Heart left ventricle (tissue), 16 donors: ENCODE measurements around the gene AMPD2. TPM values are rescaled to one million over a fixed set of nuclear protein-coding genes. Genes with fewer than 3 reads are reported as not detected.
"Not testable (repeated sequence)": the region's sequence is repeated elsewhere in the genome, so short reads cannot be mapped to it uniquely, and the experiment has no call there.

ENCODE experiments used
- ATAC-seq, 4 donors: fragments of 200-7000 bp; cut with Tn5 transposase; one replicate each; pipeline ENCODE4 v1.9.1; 2020 to 2022; ENCODE audit warnings: moderate library complexity in 4 of 4, mild to moderate bottlenecking in 3 of 4, moderate number of reproducible peaks in 1 of 4
- DNase-seq, 5 donors: peaks; one replicate each; pipeline ENCODE4 v3.0.0-alpha.2; 2020
- H3K27ac ChIP-seq, 12 donors: fragments of 200-600 bp; sonication (generic) in 4 of 12; one replicate each; pipeline versions ENCODE4 v1.5.0 to v1.8.0; 2016 to 2022; ENCODE audit warnings: mild to moderate bottlenecking in 2 of 12
- H3K27me3 ChIP-seq, 9 donors: fragments of 200-600 bp; sonication (generic) in 2 of 9; one replicate each; pipeline versions ENCODE4 v1.5.1 to v1.8.0; 2016 to 2022; ENCODE audit warnings: mild to moderate bottlenecking in 3 of 9
- H3K36me3 ChIP-seq, 9 donors: fragments of 200-600 bp; sonication (generic) in 2 of 9; one replicate each; pipeline versions ENCODE4 v1.5.0 to v1.8.0; 2018 to 2022; ENCODE audit warnings: mild to moderate bottlenecking in 2 of 9
- H3K4me1 ChIP-seq, 12 donors: fragments of 200-600 bp; sonication (generic) in 4 of 12; one replicate each; pipeline versions ENCODE4 v1.5.0 to v1.8.0; 2016 to 2022; ENCODE audit warnings: mild to moderate bottlenecking in 3 of 12
- H3K4me3 ChIP-seq, 12 donors: fragments of 200-600 bp; sonication (generic) in 4 of 12; one replicate each; pipeline versions ENCODE4 v1.5.0 to v1.8.0; 2017 to 2022; ENCODE audit warnings: mild to moderate bottlenecking in 9 of 12, moderate library complexity in 4 of 12
- H3K9me3 ChIP-seq, 12 donors: fragments of 200-600 bp; sonication (generic) in 4 of 12; one replicate each; pipeline versions ENCODE4 v1.5.0 to v1.8.0; 2016 to 2022; ENCODE audit warnings: mild to moderate bottlenecking in 1 of 12
- CTCF ChIP-seq, 12 donors: fragments of 200-600 bp; sonication (generic) in 4 of 12; IDR thresholded peaks; one replicate each; pipeline versions ENCODE4 v1.5.0 to v1.8.0; 2018 to 2022; ENCODE audit warnings: antibody characterized with exemption in 12 of 12, mild to moderate bottlenecking in 5 of 12
- POLR2A ChIP-seq, 2 donors: fragments of 450-650 bp; IDR thresholded peaks; one replicate each; pipeline ENCODE4 v1.6.1; 2017; ENCODE audit warnings: antibody characterized with exemption in 2 of 2, mild to moderate bottlenecking in 2 of 2, moderate library complexity in 2 of 2
- WGBS, 4 donors: extraction: QIAGEN DNeasy Blood & Tissue Kit in 2 of 4; methylation state at CpG; one replicate each; pipeline versions ENCODE4 v1.1.5 to v1.1.7; 2013 to 2018; 5-methylcytosine and 5-hydroxymethylcytosine counted together
- intact Hi-C, 10 donors: fragments of 100-400 bp; cut with DNase I; formaldehyde crosslinking; loops; one replicate each; pipeline versions ENCODE4 v1.11.1 to v1.14.2; 2022
- polyA plus RNA-seq, 2 donors: library from polyadenylated mRNA; stranded (reverse); fragments of 200-250 nt; gene quantifications; one replicate each; pipeline ENCODE4 v1.2.3, GENCODE V29; 2013
- total RNA-seq, 9 donors: library from RNA; depleted of rRNA in 2 of 9; stranded (reverse); fragments of >200 nt in 2 of 9; fragmentation: NEBNext Ultra II Directional in 3 of 9; extraction: Animal tissue kit (Norgen Biotek cat#: 25700) in 3 of 9; gene quantifications; one replicate each; pipeline versions ENCODE4 v1.1.0 to v1.2.4, GENCODE V29; 2016 to 2023
- donor health status: ischemic (EF 13 %, LVEDD 7.1; RV severe dilation, severe dysfunction).
- donor health status: healthy with polysubstance abuse.
- donor health status: DM: no; HTN: yes; CAD: no.
- donor health status: DM: no; HTN: no; CAD: no.
- donor health status: ischemic (EF 25% LVEDD 6.9; RV normal size, moderate dysfunction).
- donor health status: ischemic (EF 25% LVEDD 5.7; RV mildly dilated, moderate dysfunction).
- donor health status: healthy.
- donor health status: DM: yes; HTN: yes; CAD: no.
- donor health status: ischemic (EF 35%, LVEDD 5.7; RV mildly dilated, moderate dysfunction).
- donor health status: nonischemic (EF 11% LVEDD 7.7; RV severe dilation, severe dysfunction).
- donor health status: DM: yes; HTN: yes; CAD: no.
- donor health status: PGD.
- donor health status: ischemic (EF 29% LVEDD 5.4; RV normal size, mild dysfunction).
- donor health status: nonischemic (EF 23%, LVEDD 6.1; RV moderate dilation, normal function).

The AMPD2 gene
- total and polyA plus RNA-seq, 11 donors = 7.4 to 29.9 (median 10.0) TPM

- H3K36me3 ChIP-seq = peaks cover 0 to 48% (median 25%) of the 10 kb centered on the region in 9 donors
- no peaks in the 10 kb centered on the region for H3K27me3 ChIP-seq
- 77 to 86% (median 83%) methylated on average over 5 of the region's 5 CpGs for WGBS, 4 donors
- H3K9me3 ChIP-seq = no peaks in the 10 kb centered on the region
- no peak for TF ChIP-seq POLR2A (IDR thresholded peaks at IDR 0.05)
- no peak for DNase-seq
- H3K4me3 ChIP-seq = no peak overlapping the region
- intact Hi-C loops = no loop called here
- H3K27ac ChIP-seq = no peak overlapping the region
- ATAC-seq = no peak
- peaks cover 0 to 20% (median 10%) of the 10 kb centered on the region in 12 donors for H3K4me1 ChIP-seq
Measured at GRCh38 chr1:109659997-109660690, 40.5 kb downstream of the AMPD2 start.

GRCh38 chr1:109660691-109661026 lies 41.0 kb downstream of the AMPD2 start:
- H3K36me3 ChIP-seq = peaks cover 0 to 53% (median 25%) of the 10 kb centered on the region in 9 donors
- peaks cover 0 to 14% (median 6%) of the 10 kb centered on the region in 12 donors for H3K4me1 ChIP-seq
- 47 to 88% (median 74%) methylated on average over 3 of the region's 4 CpGs for WGBS, 4 donors
- ATAC-seq, H3K9me3 ChIP-seq, DNase-seq, intact Hi-C loops, H3K27ac ChIP-seq, H3K4me3 ChIP-seq, H3K27me3 ChIP-seq: not testable (repeated sequence)

GRCh38 chr1:109661391-109661790 lies 41.8 kb downstream of the AMPD2 start:
- no peak overlapping the region for H3K4me3 ChIP-seq
- no peaks in the 10 kb centered on the region for H3K9me3 ChIP-seq
- DNase-seq (no peak), ATAC-seq (no peak)
- 77 to 80% (median 78%) methylated on average over 2 of the region's 2 CpGs for WGBS, 4 donors
- peaks cover 0 to 13% (median 5%) of the 10 kb centered on the region in 12 donors for H3K4me1 ChIP-seq
- TF ChIP-seq POLR2A (IDR thresholded peaks at IDR 0.05) (no peak), CTCF (IDR thresholded peaks at IDR 0.05) (no peak)
- intact Hi-C loops = no loop called here
- no peaks in the 10 kb centered on the region for H3K27me3 ChIP-seq
- peaks cover 0 to 55% (median 25%) of the 10 kb centered on the region in 9 donors for H3K36me3 ChIP-seq
- no peak overlapping the region for H3K27ac ChIP-seq

- intact Hi-C loops = loop anchor here in 1 of 10 donors (5.0 kb wide), 1 partner anchor 88 kb away; no protein-coding TSS in a partner anchor
Measured at GRCh38 chr1:109664671-109665070, 45.0 kb downstream of the AMPD2 start.

More at GRCh38 chr1:109664671-109665070, 45.0 kb downstream of the AMPD2 start:
- Histone ChIP-seq H3K27ac (no peak overlapping the region), H3K4me1 (peaks cover 0 to 15% (median 7%) of the 10 kb centered on the region in 12 donors), H3K27me3 (no peaks in the 10 kb centered on the region), H3K9me3 (no peaks in the 10 kb centered on the region), H3K4me3 (no peak overlapping the region), H3K36me3 (peaks cover 0 to 38% (median 14%) of the 10 kb centered on the region in 9 donors)
- DNase-seq (no peak), ATAC-seq (no peak)
- WGBS, 4 donors = 91 to 97% (median 93%) methylated on average over 1 of the region's 1 CpG
- TF ChIP-seq POLR2A (IDR thresholded peaks at IDR 0.05) = no peak
- no peak for TF ChIP-seq CTCF (IDR thresholded peaks at IDR 0.05)
